NCI-H2227 treated with DMSO at 0.1 percent for 48 hours (cell line): Measurements from ENCODE around the gene NOL9.
A peak's percentile ranks its signal among the peaks of the same experiment; 100 is the strongest.

Source experiments
- DNase-seq: peaks from one replicate; lab custom pipeline; 2025; lab: John Stamatoyannopoulos, UW

Gene NOL9

GRCh38 chr1:6590046-6590445 is 35.7 kb upstream of the NOL9 start:
- DNase-seq, result no peak

DNA sequence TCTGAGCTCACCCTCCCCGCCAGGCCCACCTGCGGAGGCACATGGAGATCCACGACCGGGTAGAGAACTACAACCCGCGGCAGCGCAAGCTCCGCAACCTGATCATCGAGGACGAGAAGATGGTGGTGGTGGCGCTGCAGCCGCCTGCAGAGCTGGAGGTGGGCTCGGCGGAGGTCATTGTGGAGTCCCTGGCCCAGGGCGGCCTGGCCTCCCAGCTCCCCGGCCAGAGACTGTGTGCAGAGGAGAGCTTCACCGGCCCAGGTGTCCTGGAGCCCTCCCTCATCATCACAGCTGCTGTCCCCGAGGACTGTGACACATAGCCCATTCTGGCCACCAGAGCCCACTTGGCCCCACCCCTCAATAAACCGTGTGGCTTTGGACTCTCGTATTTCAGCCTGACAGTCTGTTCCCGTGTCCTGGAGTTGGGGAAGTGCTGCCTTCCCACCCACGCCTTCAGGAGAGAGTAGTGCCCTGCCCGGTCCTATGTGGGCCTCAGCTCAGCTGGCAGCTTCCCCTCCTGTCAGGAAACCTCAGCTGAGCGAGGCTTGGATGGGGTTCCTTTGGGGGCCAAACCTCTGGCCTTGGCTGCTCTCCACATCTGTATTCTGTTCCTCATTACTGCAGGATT is 34.7 kb upstream of the NOL9 start:
- DNase-seq, result no peak

- no peak for DNase-seq
Observed at GRCh38 chr1:6588128-6588892, 34.0 kb upstream of the NOL9 start.

- no peak for DNase-seq
Observed at GRCh38 chr1:6587261-6588005, 33.1 kb upstream of the NOL9 start.

DNA sequence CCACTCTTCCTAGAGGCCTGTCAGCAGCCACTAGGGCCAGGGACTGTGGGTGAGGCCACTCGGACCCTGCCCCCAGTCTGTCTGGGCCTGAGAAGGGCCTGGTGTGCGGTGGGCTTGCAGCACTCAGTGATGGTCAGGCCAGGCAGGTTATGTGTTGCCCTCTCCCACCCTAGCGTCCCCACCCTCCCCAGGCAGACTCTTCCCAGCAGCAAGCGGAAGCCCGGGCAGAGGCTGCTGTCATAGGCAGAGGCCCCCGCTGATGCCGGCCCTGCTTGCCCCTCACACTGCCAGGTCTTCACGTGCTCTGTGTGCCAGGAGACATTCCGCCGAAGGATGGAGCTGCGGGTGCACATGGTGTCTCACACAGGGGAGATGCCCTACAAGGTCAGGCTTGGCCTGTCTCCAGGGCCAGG is 32.1 kb upstream of the NOL9 start:
- DNase-seq, result no peak

- DNase-seq, result no peak
Observed at GRCh38 chr1:6585841-6586240, 31.5 kb upstream of the NOL9 start.

GRCh38 chr1:6585081-6585722 is 30.9 kb upstream of the NOL9 start:
- no peak for DNase-seq

GRCh38 chr1:6584126-6585080 is 30.1 kb upstream of the NOL9 start:
- DNase-seq, result no peak

DNA sequence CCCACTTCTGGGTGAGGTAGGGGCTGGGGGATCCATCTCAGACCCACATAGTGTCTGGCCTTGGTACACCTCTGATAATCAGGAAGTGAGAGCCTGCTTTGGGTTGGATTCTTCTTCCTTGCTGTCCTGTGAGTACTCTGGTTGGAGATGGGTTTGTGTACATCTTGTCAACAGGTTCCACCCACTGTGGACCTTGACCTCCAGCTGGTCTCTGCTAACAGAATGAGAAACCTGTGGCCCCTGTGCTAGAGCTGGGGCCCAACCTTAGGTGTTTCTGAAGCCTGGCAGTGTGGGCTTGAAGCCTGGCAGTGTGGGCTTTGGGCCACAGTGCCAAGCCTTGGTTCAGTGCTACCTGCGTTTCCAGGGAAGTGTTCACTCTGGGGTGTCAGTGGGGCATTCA is 28.1 kb upstream of the NOL9 start:
- no peak for DNase-seq

DNA sequence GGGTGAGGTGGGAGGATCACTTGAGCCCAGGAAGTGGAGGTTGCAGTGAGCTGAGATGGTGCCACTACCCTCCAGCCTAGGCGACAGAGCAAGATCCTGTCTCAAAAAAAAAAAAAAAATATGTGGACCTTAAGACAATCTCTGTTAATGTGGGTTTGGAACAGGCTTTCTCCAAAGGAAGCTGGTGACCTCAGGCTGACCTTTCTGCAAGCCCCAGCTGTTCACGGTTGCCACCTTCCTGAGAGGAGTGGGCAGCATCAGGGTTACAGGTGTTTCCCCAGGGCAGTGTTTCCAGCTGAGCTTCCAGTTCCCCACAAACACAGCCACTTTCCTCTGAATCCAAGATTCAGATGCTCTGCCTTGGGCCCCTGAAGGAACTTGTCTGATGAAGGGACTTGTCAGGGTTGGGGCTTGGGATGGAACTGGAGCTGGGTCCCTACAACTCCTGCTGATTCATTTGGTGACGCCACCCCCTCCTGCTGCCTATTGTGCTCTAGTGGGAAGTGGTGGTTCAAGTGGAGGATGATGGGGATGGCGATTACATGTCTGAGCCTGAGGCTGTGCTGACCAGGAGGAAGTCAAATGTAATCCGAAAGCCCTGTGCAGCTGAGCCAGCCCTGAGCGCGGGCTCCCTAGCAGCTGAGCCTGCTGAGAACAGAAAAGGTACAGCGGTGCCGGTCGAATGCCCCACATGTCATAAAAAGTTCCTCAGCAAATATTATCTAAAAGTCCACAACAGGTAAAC is 27.4 kb upstream of the NOL9 start:
- peak; percentile 12 for DNase-seq

GRCh38 chr1:6580593-6581409 is 26.5 kb upstream of the NOL9 start:
- DNase-seq, result no peak

DNA sequence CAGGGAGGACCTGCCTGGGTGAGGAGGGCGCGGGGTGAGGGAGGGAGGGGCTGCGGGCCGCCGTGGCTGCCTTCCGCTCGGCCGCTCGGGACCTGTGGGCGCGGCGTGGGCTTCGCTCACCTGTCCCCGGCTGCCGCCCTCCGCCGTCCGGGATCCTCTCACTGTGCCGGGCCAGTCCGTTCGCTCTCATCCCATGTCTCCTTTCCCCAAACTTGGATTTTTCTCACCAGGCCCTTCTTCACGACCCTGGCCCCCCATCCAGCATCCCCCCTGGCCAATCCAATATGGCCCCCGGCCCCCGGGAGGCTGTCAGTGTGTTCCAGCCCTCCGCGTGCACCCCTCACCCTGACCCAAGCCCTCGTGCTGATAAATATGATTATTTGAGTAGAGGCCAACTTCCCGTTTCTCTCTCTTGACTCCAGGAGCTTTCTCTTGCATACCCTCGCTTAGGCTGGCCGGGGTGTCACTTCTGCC is 25.8 kb upstream of the NOL9 start:
- no peak for DNase-seq

GRCh38 chr1:6579374-6580118 is 25.2 kb upstream of the NOL9 start, which contains the start of gene ZBTB48:
Gene ZBTB48, plus strand, starts transcription at chr1:6579994. Its CDS starts 616 bp downstream, at chr1:6580610.
- peak; percentile 96 for DNase-seq

DNA sequence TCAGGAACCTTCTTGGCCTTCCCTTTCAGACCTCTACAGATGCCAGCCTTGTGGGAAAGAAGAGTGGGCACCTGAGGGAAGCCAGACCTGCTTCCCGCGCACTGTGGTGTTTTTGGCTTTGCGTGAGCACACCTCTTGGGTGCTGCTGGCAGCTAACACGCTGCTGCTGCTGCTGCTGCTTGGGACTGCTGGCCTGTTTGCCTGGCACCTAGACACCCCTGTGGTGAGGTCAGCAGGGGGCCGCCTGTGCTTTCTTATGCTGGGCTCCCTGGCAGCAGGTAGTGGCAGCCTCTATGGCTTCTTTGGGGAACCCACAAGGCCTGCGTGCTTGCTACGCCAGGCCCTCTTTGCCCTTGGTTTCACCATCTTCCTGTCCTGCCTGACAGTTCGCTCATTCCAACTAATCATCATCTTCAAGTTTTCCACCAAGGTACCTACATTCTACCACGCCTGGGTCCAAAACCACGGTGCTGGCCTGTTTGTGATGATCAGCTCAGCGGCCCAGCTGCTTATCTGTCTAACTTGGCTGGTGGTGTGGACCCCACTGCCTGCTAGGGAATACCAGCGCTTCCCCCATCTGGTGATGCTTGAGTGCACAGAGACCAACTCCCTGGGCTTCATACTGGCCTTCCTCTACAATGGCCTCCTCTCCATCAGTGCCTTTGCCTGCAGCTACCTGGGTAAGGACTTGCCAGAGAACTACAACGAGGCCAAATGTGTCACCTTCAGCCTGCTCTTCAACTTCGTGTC is 24.5 kb upstream of the NOL9 start:
- no peak for DNase-seq

GRCh38 chr1:6577831-6578525 is 23.7 kb upstream of the NOL9 start:
- no peak for DNase-seq

DNA sequence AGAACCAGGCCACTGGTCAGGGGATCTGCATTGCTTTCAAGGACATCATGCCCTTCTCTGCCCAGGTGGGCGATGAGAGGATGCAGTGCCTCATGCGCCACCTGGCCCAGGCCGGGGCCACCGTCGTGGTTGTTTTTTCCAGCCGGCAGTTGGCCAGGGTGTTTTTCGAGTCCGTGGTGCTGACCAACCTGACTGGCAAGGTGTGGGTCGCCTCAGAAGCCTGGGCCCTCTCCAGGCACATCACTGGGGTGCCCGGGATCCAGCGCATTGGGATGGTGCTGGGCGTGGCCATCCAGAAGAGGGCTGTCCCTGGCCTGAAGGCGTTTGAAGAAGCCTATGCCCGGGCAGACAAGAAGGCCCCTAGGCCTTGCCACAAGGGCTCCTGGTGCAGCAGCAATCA is 20.5 kb upstream of the NOL9 start:
- no peak for DNase-seq

DNA sequence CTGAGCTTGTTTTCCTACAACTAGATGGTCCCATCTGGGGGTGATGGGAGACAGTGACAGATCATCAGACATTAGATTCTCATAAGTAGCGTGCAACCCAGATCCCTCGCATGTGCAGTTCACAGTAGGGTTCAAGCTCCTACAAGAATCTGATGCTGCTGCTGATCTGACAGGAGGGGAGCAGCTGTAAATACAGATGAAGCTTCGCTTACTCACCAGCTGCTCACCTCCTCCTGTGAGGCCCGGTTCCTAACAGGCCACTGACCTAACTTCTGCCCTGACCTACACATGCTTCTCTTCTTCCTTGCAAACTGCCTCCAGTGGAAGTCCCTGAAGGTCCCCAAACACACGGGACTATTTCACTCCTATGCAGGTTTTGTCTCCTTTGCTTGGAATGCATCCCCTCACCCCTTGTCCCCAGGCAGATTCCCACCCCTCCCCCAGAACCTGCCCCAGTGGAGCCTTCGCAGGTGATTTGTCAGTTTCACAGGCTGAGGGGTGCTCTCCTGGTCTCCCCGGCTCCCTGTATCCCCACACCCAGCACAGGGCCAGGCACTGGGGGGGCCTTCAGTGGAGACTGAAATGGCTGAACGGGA is 19.8 kb upstream of the NOL9 start:
- no peak for DNase-seq
